ENCODE results near the gene CDR2L. TPM values are rescaled to one million over a fixed set of nuclear protein-coding genes. Genes with fewer than 3 reads are reported as not detected.
"Not testable (repeated sequence)": the region's sequence is repeated elsewhere in the genome, so short reads cannot be mapped to it uniquely, and the experiment has no call there.

Gene CDR2L
- polyA plus RNA-seq, 2 of the 4 experiments (the other 2 are of a cell fraction) = 18.5 to 34.0 TPM

GRCh38 chr17:75004371-75004770, 16.9 kb downstream of the CDR2L start:
- H3K4me2 ChIP-seq = no peak overlapping the region
- WGBS (ENCODE audit: missing lambda C conversion rate) = 93% methylated on average over 3 of the region's 3 CpGs
- DNase-seq (ENCODE audit: low read depth in 1 of 2, low spot score in 1 of 2) = no peak
- no peaks in the 10 kb centered on the region for H3K4me1 ChIP-seq
- H3K27ac ChIP-seq = no peak overlapping the region
- ChIA-PET POLR2A (interaction anchor here (2.0 kb wide), 2 partner anchors 8 to 16 kb away, joined by 4 to 11 read pairs; partner anchors contain the start of gene MRPL58), CTCF (interaction anchor here (0.6 to 19.2 kb wide), 9 partner anchors 2 to 263 kb away, joined by 3 to 404 read pairs (median 4); partner anchors contain the start of genes CDR2L, HID1, MRPL58 and NT5C)
- no peak for FAIRE-seq
- no peak overlapping the region for H3K4me3 ChIP-seq
- no peak for ATAC-seq
- no peaks in the 10 kb centered on the region for H3K9me3 ChIP-seq
- TF ChIP-seq CHD2 (IDR thresholded peaks at IDR 0.05; ENCODE audit: low read length, partially characterized antibody) (no peak), EHF (CRISPR knock-in tag; IDR thresholded peaks at IDR 0.05) (no peak)

- H3K27ac ChIP-seq = no peak overlapping the region
- no peak overlapping the region for H3K4me2 ChIP-seq
- DNase-seq (ENCODE audit: low read depth in 1 of 2, low spot score in 1 of 2) = no peak
- POLR2A ChIA-PET = interaction anchor here (0.6 kb wide), 2 partner anchors 43 to 850 kb away, joined by 3 to 7 read pairs; partner anchors contain the start of gene WBP2
- TF ChIP-seq FOSL2 (IDR thresholded peaks at IDR 0.05) (no peak), FOSL2 (CRISPR knock-in tag; IDR thresholded peaks at IDR 0.05) (no peak), REST (IDR thresholded peaks at IDR 0.05) (no peak), ATOH8 (CRISPR knock-in tag; IDR thresholded peaks at IDR 0.05; ENCODE audit: low read depth) (no peak), FOSB (CRISPR knock-in tag; IDR thresholded peaks at IDR 0.05) (no peak), SMC3 (IDR thresholded peaks at IDR 0.05) (no peak), PHF8 (IDR thresholded peaks at IDR 0.05; ENCODE audit: borderline replicate concordance, low read depth) (no peak), RFX5 (IDR thresholded peaks at IDR 0.05) (no peak), TP53 (CRISPR knock-in tag; IDR thresholded peaks at IDR 0.05) (no peak), ZSCAN20 (CRISPR knock-in tag; IDR thresholded peaks at IDR 0.05) (no peak), JUN (IDR thresholded peaks at IDR 0.05) (no peak), POLR2AphosphoS2 (conservative IDR thresholded peaks at IDR 0.05; ENCODE audit: low read length) (no peak), BHLHE40 (IDR thresholded peaks at IDR 0.05; ENCODE audit: low read depth, low read length) (no peak), NPAS2 (CRISPR knock-in tag; IDR thresholded peaks at IDR 0.05; ENCODE audit: borderline replicate concordance) (no peak), RAD21 (conservative IDR thresholded peaks at IDR 0.05 in 1 of 2, IDR thresholded peaks at IDR 0.05 in 1 of 2) (no peak)
- TF ChIP-seq, protein P1, sequence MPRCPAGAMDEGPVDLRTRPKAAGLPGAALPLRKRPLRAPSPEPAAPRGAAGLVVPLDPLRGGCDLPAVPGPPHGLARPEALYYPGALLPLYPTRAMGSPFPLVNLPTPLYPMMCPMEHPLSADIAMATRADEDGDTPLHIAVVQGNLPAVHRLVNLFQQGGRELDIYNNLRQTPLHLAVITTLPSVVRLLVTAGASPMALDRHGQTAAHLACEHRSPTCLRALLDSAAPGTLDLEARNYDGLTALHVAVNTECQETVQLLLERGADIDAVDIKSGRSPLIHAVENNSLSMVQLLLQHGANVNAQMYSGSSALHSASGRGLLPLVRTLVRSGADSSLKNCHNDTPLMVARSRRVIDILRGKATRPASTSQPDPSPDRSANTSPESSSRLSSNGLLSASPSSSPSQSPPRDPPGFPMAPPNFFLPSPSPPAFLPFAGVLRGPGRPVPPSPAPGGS (IDR thresholded peaks at IDR 0.05) = no peak
- TF ChIP-seq, protein P2, sequence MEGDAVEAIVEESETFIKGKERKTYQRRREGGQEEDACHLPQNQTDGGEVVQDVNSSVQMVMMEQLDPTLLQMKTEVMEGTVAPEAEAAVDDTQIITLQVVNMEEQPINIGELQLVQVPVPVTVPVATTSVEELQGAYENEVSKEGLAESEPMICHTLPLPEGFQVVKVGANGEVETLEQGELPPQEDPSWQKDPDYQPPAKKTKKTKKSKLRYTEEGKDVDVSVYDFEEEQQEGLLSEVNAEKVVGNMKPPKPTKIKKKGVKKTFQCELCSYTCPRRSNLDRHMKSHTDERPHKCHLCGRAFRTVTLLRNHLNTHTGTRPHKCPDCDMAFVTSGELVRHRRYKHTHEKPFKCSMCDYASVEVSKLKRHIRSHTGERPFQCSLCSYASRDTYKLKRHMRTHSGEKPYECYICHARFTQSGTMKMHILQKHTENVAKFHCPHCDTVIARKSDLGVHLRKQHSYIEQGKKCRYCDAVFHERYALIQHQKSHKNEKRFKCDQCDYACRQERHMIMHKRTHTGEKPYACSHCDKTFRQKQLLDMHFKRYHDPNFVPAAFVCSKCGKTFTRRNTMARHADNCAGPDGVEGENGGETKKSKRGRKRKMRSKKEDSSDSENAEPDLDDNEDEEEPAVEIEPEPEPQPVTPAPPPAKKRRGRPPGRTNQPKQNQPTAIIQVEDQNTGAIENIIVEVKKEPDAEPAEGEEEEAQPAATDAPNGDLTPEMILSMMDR (IDR thresholded peaks at IDR 0.05) = no peak
- no peak for ATAC-seq
- CTCF ChIA-PET = interaction anchor here (0.6 to 19.2 kb wide), 7 partner anchors 10 to 197 kb away, joined by 3 to 404 read pairs (median 7); partner anchors contain the start of genes CDR2L, HID1, NT5C and OTOP2
- no peak for FAIRE-seq
- no peaks in the 10 kb centered on the region for H3K9me3 ChIP-seq
- H3K4me3 ChIP-seq = no peak overlapping the region
- H3K4me1 ChIP-seq = no peaks in the 10 kb centered on the region
- WGBS (ENCODE audit: missing lambda C conversion rate) = 87% methylated on average over 8 of the region's 8 CpGs
Measured at GRCh38 chr17:75005291-75005690, 17.9 kb downstream of the CDR2L start.

DNA sequence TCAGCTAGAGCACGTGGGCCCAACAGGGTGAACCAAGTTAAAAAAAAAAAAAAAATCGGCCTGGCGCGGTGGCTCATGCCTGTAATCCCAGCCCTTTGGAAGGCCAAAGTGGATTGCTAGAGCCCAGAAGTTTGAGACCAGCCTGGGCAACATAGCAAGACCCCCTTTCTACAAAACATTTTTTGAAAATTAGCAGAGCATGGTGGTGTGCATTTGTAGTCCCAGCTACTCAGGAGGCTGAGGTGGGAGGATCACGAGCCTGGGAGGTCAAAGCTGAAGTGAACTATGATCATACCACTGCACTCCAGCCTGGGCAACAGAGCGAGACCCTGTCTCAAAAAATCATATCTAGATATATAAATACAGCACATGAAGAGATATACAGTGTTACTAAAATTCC, 18.7 kb downstream of the CDR2L start:
- H3K4me3 ChIP-seq; H3K9me3 ChIP-seq; H3K4me2 ChIP-seq; DNase-seq (ENCODE audit: low read depth in 1 of 2, low spot score in 1 of 2); FAIRE-seq; H3K27ac ChIP-seq; POLR2A ChIA-PET; H3K4me1 ChIP-seq; ATAC-seq: not testable (repeated sequence)
- CTCF ChIA-PET = interaction anchor here (0.5 to 19.2 kb wide), 8 partner anchors 10 to 414 kb away, joined by 3 to 404 read pairs (median 6); partner anchors contain the start of genes CDR2L, HID1 and OTOP2
- WGBS (ENCODE audit: missing lambda C conversion rate) = 91% methylated on average over 6 of the region's 6 CpGs

All from A549 (cell line).